ENCODE measurements around the gene FOXA3. TPM values are rescaled to one million over a fixed set of nuclear protein-coding genes. Genes with fewer than 3 reads are reported as not detected.
A peak's percentile ranks its signal among the peaks of the same experiment; 100 is the strongest.

The FOXA3 gene
- total and polyA plus RNA-seq, 2 experiments from 2014 or later, result 11.1 to 17.5 TPM

DNA sequence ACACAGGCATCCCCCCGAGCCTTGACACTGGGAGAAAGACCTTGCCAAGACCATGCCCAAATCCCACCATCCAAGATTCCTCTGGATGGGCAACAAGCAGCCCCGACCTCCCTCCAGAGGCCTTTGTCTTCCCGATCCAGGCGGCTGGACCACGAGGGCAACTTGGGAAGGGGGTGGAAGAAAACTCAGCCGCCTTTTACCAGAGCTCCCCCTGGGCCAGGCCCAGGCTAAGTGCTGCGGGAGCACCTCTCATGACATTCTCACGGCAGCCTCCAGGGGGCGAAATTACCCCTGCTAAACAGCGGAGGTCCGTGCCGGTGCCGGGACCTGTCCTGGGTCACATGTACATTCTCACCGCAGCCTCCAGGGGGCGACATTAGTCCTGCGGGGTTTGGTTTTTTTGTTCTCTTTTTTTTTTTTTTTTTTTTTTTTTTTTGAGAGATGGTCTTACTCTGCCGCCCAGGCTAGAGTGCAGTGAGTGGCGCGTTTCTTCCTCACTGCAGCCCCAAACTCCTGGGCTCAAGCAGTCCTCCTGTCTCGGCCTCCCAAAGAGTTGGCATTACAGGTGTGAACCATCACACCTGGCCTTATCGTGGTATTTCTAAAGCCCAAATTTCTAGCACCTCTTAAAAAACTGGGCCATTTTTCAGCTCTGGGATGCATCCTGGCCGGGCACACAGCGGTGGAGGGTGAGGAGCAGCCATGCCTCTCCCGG is 47.0 kb upstream of the FOXA3 start:
- Mint-ChIP-seq H3K36me3 (ENCODE audit: low read depth) (peaks cover 29% of the 10 kb centered on the region), H3K4me1 (peaks cover 43% of the 10 kb centered on the region), H3K27me3 (ENCODE audit: insufficient read depth, low read depth, poor library complexity) (peaks cover 25% of the 10 kb centered on the region), H3K9me3 (no peaks in the 10 kb centered on the region), H3K4me3 (peak overlapping the region; percentile 87), H3K27ac (peak overlapping the region; percentile 97)
- H3K4me1 ChIP-seq (ENCODE audit: insufficient read depth), result peaks cover 39% of the 10 kb centered on the region
- H3K79me2 ChIP-seq (replicated peaks; ENCODE audit: insufficient read depth), result no peaks in the 10 kb centered on the region
- H3F3A ChIP-seq (replicated peaks; ENCODE audit: low read depth), result peaks cover 40% of the 10 kb centered on the region; the same call in 1 of the 2 replicates
- H3K4me3 ChIP-seq, result peak overlapping the region; percentile 79
- H3K36me3 ChIP-seq (ENCODE audit: insufficient read depth), result no peaks in the 10 kb centered on the region; the same call in 1 of the 2 replicates
- no peaks in the 10 kb centered on the region; the same call in 1 of the 2 replicates for H4K20me1 ChIP-seq (replicated peaks; ENCODE audit: insufficient read depth)
- TF ChIP-seq, protein P1, sequence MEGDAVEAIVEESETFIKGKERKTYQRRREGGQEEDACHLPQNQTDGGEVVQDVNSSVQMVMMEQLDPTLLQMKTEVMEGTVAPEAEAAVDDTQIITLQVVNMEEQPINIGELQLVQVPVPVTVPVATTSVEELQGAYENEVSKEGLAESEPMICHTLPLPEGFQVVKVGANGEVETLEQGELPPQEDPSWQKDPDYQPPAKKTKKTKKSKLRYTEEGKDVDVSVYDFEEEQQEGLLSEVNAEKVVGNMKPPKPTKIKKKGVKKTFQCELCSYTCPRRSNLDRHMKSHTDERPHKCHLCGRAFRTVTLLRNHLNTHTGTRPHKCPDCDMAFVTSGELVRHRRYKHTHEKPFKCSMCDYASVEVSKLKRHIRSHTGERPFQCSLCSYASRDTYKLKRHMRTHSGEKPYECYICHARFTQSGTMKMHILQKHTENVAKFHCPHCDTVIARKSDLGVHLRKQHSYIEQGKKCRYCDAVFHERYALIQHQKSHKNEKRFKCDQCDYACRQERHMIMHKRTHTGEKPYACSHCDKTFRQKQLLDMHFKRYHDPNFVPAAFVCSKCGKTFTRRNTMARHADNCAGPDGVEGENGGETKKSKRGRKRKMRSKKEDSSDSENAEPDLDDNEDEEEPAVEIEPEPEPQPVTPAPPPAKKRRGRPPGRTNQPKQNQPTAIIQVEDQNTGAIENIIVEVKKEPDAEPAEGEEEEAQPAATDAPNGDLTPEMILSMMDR (conservative IDR thresholded peaks at IDR 0.05; ENCODE audit: low read depth in 2 of 2), result peak; percentile 97 to 99
- TF ChIP-seq ZNF331 (CRISPR knock-in tag; IDR thresholded peaks at IDR 0.05; ENCODE audit: low read depth) (no peak), POLR2AphosphoS5 (IDR thresholded peaks at IDR 0.05; ENCODE audit: low read depth) (peak; percentile 63), STAT1 (IDR thresholded peaks at IDR 0.05; ENCODE audit: unreplicated experiment) (no peak), EZH2 (IDR thresholded peaks at IDR 0.05; ENCODE audit: low read depth, unreplicated experiment) (no peak)
- H2AFZ ChIP-seq, result no peak overlapping the region
- ATAC-seq (peak; percentile 63), DNase-seq (ENCODE audit: low spot score) (peak; percentile 98)
- H3K27ac ChIP-seq (ENCODE audit: low read depth), result peak overlapping the region; percentile 95
- peak overlapping the region; percentile 92 for H3K4me2 ChIP-seq
- no peaks in the 10 kb centered on the region for H3K27me3 ChIP-seq (ENCODE audit: insufficient read depth)
- no peaks in the 10 kb centered on the region for H3K9me2 ChIP-seq (ENCODE audit: insufficient read depth)

DNA sequence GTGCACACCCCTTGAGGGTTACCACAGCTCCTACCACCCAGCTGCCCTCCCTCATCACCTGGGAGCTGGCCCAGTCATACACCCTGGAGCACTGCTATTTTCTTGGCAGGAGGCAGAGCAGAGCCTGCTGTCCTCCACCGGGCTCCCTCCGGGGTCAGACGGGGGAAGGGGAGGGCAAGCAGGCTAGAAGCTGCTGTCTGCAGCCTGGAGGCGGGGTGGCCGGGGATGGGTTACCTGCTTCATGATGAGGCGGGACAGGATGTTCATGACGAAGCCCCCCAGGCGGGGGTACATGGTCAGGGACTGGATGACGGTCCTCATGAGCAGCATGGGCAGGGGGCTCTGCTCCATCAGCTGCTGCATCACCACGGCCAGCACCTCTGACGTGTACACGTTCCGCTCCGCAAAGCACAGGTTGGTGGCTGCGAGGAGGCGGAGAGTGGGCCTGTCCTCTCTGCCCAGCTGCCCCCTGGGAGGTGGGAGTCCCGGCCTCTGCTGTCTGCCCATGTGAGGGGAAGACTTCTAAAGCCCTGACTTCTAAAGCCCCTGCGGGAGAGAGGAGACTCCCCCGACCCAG is 46.3 kb upstream of the FOXA3 start:
- Histone ChIP-seq H3F3A (replicated peaks; ENCODE audit: low read depth) (peaks cover 37% of the 10 kb centered on the region; the same call in 1 of the 2 replicates), H2AFZ (no peak overlapping the region), H3K27me3 (ENCODE audit: insufficient read depth) (no peaks in the 10 kb centered on the region), H3K4me1 (ENCODE audit: insufficient read depth) (peaks cover 39% of the 10 kb centered on the region), H3K9me2 (ENCODE audit: insufficient read depth) (no peaks in the 10 kb centered on the region), H3K36me3 (ENCODE audit: insufficient read depth) (no peaks in the 10 kb centered on the region; the same call in 1 of the 2 replicates), H4K20me1 (replicated peaks; ENCODE audit: insufficient read depth) (no peaks in the 10 kb centered on the region; the same call in 1 of the 2 replicates), H3K27ac (ENCODE audit: low read depth) (peak overlapping the region; percentile 87), H3K4me2 (peak overlapping the region; percentile 72), H3K4me3 (peak overlapping the region; percentile 35), H3K79me2 (replicated peaks; ENCODE audit: insufficient read depth) (no peaks in the 10 kb centered on the region)
- DNase-seq (ENCODE audit: low spot score) (peak; percentile 59), ATAC-seq (peak; percentile 6)
- Mint-ChIP-seq H3K36me3 (ENCODE audit: low read depth) (peaks cover 31% of the 10 kb centered on the region), H3K27ac (no peak overlapping the region; the same call in 1 of the 2 replicates), H3K4me1 (peaks cover 43% of the 10 kb centered on the region), H3K27me3 (ENCODE audit: insufficient read depth, low read depth, poor library complexity) (peaks cover 26% of the 10 kb centered on the region), H3K4me3 (peak overlapping the region; percentile 87; the same call in 2 of the 3 replicates), H3K9me3 (no peaks in the 10 kb centered on the region)
- TF ChIP-seq, protein P1 (conservative IDR thresholded peaks at IDR 0.05; ENCODE audit: low read depth in 2 of 2), result no peak
- no peak for TF ChIP-seq EZH2phosphoT487 (IDR thresholded peaks at IDR 0.05; ENCODE audit: unreplicated experiment)
- TF ChIP-seq, protein P2, sequence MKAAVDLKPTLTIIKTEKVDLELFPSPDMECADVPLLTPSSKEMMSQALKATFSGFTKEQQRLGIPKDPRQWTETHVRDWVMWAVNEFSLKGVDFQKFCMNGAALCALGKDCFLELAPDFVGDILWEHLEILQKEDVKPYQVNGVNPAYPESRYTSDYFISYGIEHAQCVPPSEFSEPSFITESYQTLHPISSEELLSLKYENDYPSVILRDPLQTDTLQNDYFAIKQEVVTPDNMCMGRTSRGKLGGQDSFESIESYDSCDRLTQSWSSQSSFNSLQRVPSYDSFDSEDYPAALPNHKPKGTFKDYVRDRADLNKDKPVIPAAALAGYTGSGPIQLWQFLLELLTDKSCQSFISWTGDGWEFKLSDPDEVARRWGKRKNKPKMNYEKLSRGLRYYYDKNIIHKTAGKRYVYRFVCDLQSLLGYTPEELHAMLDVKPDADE (IDR thresholded peaks at IDR 0.05), result no peak
- no peak for TF ChIP-seq CREB1 (CRISPR knock-in tag; IDR thresholded peaks at IDR 0.05; ENCODE audit: low read depth)
- no peak for TF ChIP-seq STAT1 (IDR thresholded peaks at IDR 0.05; ENCODE audit: unreplicated experiment)
- TF ChIP-seq ZNF331 (CRISPR knock-in tag; IDR thresholded peaks at IDR 0.05; ENCODE audit: low read depth), result no peak
- no peak for TF ChIP-seq NANOG (IDR thresholded peaks at IDR 0.05; ENCODE audit: borderline replicate concordance)
